ENCODE results near the gene DCANP1. TPM values are rescaled to one million over a fixed set of nuclear protein-coding genes. Genes with fewer than 3 reads are reported as not detected.

DCANP1 gene
- total and polyA plus RNA-seq, 10 of the 15 experiments (the other 5 are each of a cell fraction or from before 2014, with no cell fraction given) = 0.01 TPM; not detected in 9

DNA sequence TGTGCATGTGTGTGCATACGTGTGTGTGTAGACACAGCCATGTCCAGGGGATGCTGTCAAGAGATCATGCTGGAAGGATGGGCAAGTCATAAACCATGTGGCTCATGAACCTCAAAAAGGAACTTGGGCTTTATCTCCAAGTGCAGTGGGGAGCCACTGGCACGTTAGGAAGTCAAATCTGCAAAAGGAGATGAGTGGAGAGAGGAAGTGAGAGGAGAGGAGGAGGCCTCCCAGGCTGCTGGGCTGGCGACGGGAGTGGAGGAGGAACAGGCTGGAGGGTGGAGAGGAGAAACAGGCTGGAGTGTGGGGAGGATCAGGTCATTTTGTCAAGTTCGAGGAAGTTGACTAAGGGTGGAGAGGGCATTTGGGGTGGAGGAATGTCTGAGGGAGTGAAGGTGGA lies 34.2 kb upstream of the DCANP1 start:
- DNase-seq (ENCODE audit: low read depth, low spot score) (no peak), ATAC-seq (no peak), FAIRE-seq (no peak)
- no TSS peak for BruUV-seq (replicated peaks)
- no peak overlapping the region for H3K4me2 ChIP-seq (ENCODE audit: control insufficient read depth, insufficient read depth)
- no peaks in the 10 kb centered on the region for H3K36me3 ChIP-seq (ENCODE audit: control insufficient read depth in 2 of 2, insufficient read depth in 2 of 2, low read length in 1 of 2)
- TF ChIP-seq HDAC6 (IDR thresholded peaks at IDR 0.05; ENCODE audit: unreplicated experiment) (no peak), SRF (IDR thresholded peaks at IDR 0.05; ENCODE audit: low read depth in 2 of 2, low read length in 2 of 2) (no peak), SREBF1 (IDR thresholded peaks at IDR 0.05; ENCODE audit: low read length) (no peak), NFYB (IDR thresholded peaks at IDR 0.05; ENCODE audit: insufficient read depth, low read depth, low read length) (no peak), PAX5 (IDR thresholded peaks at IDR 0.05; ENCODE audit: borderline replicate concordance, low read depth, low read length) (no peak), KAT2A (conservative IDR thresholded peaks at IDR 0.05; ENCODE audit: control insufficient read depth, low read depth, low read length) (no peak), USF1 (IDR thresholded peaks at IDR 0.05; ENCODE audit: borderline replicate concordance, extremely low read length, insufficient read depth, low read depth, low read length) (no peak), RB1 (IDR thresholded peaks at IDR 0.05; ENCODE audit: borderline replicate concordance) (no peak), FOXK2 (IDR thresholded peaks at IDR 0.05) (no peak), HCFC1 (IDR thresholded peaks at IDR 0.05; ENCODE audit: low read length) (no peak), CHD1 (IDR thresholded peaks at IDR 0.05; ENCODE audit: low read depth, low read length) (no peak), DPF2 (IDR thresholded peaks at IDR 0.05) (no peak)
- TF ChIP-seq, protein P1, sequence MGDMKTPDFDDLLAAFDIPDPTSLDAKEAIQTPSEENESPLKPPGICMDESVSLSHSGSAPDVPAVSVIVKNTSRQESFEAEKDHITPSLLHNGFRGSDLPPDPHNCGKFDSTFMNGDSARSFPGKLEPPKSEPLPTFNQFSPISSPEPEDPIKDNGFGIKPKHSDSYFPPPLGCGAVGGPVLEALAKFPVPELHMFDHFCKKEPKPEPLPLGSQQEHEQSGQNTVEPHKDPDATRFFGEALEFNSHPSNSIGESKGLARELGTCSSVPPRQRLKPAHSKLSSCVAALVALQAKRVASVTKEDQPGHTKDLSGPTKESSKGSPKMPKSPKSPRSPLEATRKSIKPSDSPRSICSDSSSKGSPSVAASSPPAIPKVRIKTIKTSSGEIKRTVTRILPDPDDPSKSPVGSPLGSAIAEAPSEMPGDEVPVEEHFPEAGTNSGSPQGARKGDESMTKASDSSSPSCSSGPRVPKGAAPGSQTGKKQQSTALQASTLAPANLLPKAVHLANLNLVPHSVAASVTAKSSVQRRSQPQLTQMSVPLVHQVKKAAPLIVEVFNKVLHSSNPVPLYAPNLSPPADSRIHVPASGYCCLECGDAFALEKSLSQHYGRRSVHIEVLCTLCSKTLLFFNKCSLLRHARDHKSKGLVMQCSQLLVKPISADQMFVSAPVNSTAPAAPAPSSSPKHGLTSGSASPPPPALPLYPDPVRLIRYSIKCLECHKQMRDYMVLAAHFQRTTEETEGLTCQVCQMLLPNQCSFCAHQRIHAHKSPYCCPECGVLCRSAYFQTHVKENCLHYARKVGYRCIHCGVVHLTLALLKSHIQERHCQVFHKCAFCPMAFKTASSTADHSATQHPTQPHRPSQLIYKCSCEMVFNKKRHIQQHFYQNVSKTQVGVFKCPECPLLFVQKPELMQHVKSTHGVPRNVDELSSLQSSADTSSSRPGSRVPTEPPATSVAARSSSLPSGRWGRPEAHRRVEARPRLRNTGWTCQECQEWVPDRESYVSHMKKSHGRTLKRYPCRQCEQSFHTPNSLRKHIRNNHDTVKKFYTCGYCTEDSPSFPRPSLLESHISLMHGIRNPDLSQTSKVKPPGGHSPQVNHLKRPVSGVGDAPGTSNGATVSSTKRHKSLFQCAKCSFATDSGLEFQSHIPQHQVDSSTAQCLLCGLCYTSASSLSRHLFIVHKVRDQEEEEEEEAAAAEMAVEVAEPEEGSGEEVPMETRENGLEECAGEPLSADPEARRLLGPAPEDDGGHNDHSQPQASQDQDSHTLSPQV (IDR thresholded peaks at IDR 0.05) = no peak
- H2AFZ ChIP-seq (ENCODE audit: control insufficient read depth, low read depth, low read length) = no peak overlapping the region
- no peaks in the 10 kb centered on the region for H3K4me1 ChIP-seq (ENCODE audit: control insufficient read depth, insufficient read depth, low read length)
- no peak overlapping the region for H3K4me3 ChIP-seq
- ChIA-PET POLR2A (no interaction called here), SMC1A (ENCODE audit: uncharacterized antibody, unreplicated experiment) (no interaction called here), CTCF (interaction anchor here (0.8 kb wide), 1 partner anchor 85 kb away, joined by 3 read pairs; no protein-coding TSS in a partner anchor), RAD21 (ENCODE audit: unreplicated experiment) (no interaction called here)
- H3K27me3 ChIP-seq (replicated peaks in 1 of 2; ENCODE audit: control insufficient read depth in 2 of 2, insufficient read depth in 2 of 2, low read length in 1 of 2) = peaks cover 0 to 1% of the 10 kb centered on the region in 2 experiments; a peak in 3 of 4 replicates
- in situ Hi-C loops (cut with MboI) (no loop called here), intact Hi-C loops (cut with micrococcal nuclease; ENCODE audit: unreplicated experiment) (no loop called here)
- H3K27ac ChIP-seq (ENCODE audit: control insufficient read depth, insufficient read depth) = no peak overlapping the region
- no peak overlapping the region for H3K9ac ChIP-seq (ENCODE audit: control insufficient read depth, insufficient read depth, low read length)
- H4K20me1 ChIP-seq (ENCODE audit: control insufficient read depth, insufficient read depth) = no peaks in the 10 kb centered on the region
- H3K79me2 ChIP-seq (ENCODE audit: control insufficient read depth, insufficient read depth, low read length) = no peaks in the 10 kb centered on the region
- 11% methylated on average over 5 of the region's 5 CpGs for WGBS (ENCODE audit: insufficient coverage, insufficient replicate concordance, low lambda C conversion rate, missing lambda C conversion rate)
- no peaks in the 10 kb centered on the region for H3K9me3 ChIP-seq (replicated peaks; ENCODE audit: control insufficient read depth, insufficient read depth, low read length)

All from GM12878 (cell line).